Testis (tissue), 3 donors: ENCODE measurements around the gene VAV2. TPM values are rescaled to one million over a fixed set of nuclear protein-coding genes. Genes with fewer than 3 reads are reported as not detected.

Experiments
- DNase-seq: peaks from one replicate; pipeline ENCODE4 v3.0.0-alpha.2; 2019
- H3K27ac ChIP-seq, 2 donors: fragments of 200-600 bp; sonication (generic); one replicate each; pipeline ENCODE4 v1.5.1; 2019
- H3K27me3 ChIP-seq: fragments of 200-600 bp; sonication (generic); one replicate; pipeline ENCODE4 v1.5.1; 2019
- H3K36me3 ChIP-seq: fragments of 200-600 bp; sonication (generic); one replicate; pipeline ENCODE4 v1.5.1; 2017; ENCODE audit warnings: low read depth; ENCODE audit errors: missing control alignments
- H3K4me1 ChIP-seq: fragments of 200-600 bp; sonication (generic); one replicate; pipeline ENCODE4 v1.5.1; 2019
- H3K4me3 ChIP-seq, 2 donors: fragments of 200-600 bp; sonication (generic); one replicate each; pipeline ENCODE4 v1.5.1; 2017 to 2019
- H3K9me3 ChIP-seq: fragments of 200-600 bp; sonication (generic); one replicate; pipeline ENCODE4 v1.5.1; 2017
- CTCF ChIP-seq, 3 experiments: fragments of 450-650 bp in 2 of 3; fragments of 200-600 bp in 1 of 3; sonication (generic) in 1 of 3; IDR thresholded peaks; one replicate each; pipeline ENCODE4 v1.5.1; 2016 to 2019; ENCODE audit warnings: antibody characterized with exemption in 3 of 3, mild to moderate bottlenecking in 2 of 3, moderate library complexity in 1 of 3
- POLR2A ChIP-seq: fragments of 450-650 bp; IDR thresholded peaks from one replicate; pipeline ENCODE4 v1.6.1; 2017; ENCODE audit warnings: antibody characterized with exemption, mild to moderate bottlenecking, moderate library complexity
- WGBS, 2 donors: methylation state at CpG; one replicate each; pipeline ENCODE4 v1.1.5; 2018; 5-methylcytosine and 5-hydroxymethylcytosine counted together
- intact Hi-C: fragments of 100-400 bp; cut with DNase I; formaldehyde crosslinking; loops from one replicate; pipeline ENCODE4 v1.15.1; 2023; ENCODE audit warnings: low total_unique reads
- polyA plus RNA-seq: library from polyadenylated mRNA; stranded (reverse); fragments of 350-450 nt; fragmentation: Illumina TruSeq; extraction: RNeasy Lipid Tissue Mini Kit (QIAGEN cat#74804); gene quantifications from one replicate; pipeline ENCODE4 v1.2.3, GENCODE V29; 2014; ENCODE audit warnings: low read depth, low replicate concordance; ENCODE audit not compliant: insufficient read depth
- total RNA-seq, 2 donors: library from RNA; depleted of rRNA; stranded (reverse); fragments of >200 nt; gene quantifications; one replicate each; pipeline ENCODE4 v1.2.3, GENCODE V29; 2016

The VAV2 gene
- total and polyA plus RNA-seq, 3 donors from 2014 or later: 11.0 to 14.1 (median 12.2) TPM

- whole genome bisulfite sequencing, 2 donors: 82 to 94% methylated on average over 6 to 9 of the region's 9 CpGs
- TF ChIP-seq POLR2A (no peak), CTCF (IDR thresholded peaks at IDR 0.05) (no peak)
- no peaks in the 10 kb centered on the region for H3K9me3 ChIP-seq
- H3K27me3 ChIP-seq: no peaks in the 10 kb centered on the region
- intact Hi-C loops: no loop called here
- peaks cover 8% of the 10 kb centered on the region for H3K4me1 ChIP-seq
- H3K4me3 ChIP-seq: no peak overlapping the region
- H3K27ac ChIP-seq: no peak overlapping the region
- no peaks in the 10 kb centered on the region for H3K36me3 ChIP-seq
- DNase-seq: no peak
These were observed 119.1 kb downstream of the VAV2 start for GRCh38 chr9:133873009-133873408.

DNA sequence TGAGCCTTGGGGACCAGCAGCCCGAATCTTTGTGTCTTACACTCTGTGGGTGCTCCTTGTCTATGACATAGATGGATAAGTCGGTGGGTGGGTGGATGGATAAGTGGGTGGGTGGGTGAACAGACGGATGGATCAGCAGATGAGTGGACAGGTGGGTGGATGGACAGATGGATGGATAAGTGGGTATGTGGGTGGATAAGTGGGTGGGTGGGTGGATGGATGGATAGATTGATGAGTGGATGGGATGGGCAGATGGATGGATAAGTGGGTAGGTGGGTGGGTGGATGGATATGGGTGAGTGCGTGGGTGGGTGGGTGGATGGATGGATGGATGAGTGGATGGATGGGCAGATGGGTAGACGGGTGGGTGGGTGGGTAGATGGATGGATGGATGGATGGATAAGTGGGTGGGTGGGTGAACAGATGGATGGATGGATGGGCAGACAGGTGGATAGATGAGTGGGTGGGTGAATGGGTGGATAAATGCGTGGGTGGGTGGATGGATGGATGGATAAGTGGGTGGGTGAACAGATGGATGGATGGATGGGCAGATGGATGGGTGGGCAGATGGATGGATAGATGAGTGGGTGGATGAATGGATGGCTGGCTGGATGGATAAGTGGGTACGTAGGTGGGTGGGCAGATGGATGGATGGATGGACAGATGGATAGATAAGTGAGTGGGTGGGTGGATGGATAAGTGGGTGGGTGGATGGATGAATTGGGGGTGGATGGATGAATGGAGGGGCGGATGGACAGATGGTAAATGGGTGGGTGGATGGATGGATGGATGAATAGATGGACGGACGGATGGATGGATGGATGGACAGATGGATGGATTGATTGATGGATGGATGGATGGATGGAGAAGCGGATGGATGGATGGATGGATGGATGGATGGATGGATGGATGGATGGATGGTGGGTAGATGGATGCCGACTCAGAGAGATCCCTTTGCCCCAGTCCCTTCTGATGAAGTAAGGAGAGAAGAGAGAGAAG is 121.2 kb downstream of the VAV2 start:
- 89 to 92% methylated on average over 12 of the region's 12 CpGs for WGBS, 2 donors
- no peak for DNase-seq

GRCh38 chr9:133869674-133870405 is 122.3 kb downstream of the VAV2 start:
- Histone ChIP-seq H3K4me3 (no peak overlapping the region), H3K4me1 (peaks cover 8% of the 10 kb centered on the region), H3K27me3 (no peaks in the 10 kb centered on the region), H3K9me3 (no peaks in the 10 kb centered on the region), H3K36me3 (no peaks in the 10 kb centered on the region), H3K27ac (no peak overlapping the region)
- DNase-seq: no peak
- TF ChIP-seq POLR2A (no peak), CTCF (IDR thresholded peaks at IDR 0.05) (no peak)
- intact Hi-C loops: no loop called here
- 76 to 84% methylated on average over 19 of the region's 19 CpGs for WGBS, 2 donors

More for the DNA sequence above, 121.2 kb downstream of the VAV2 start:
- H3K36me3 ChIP-seq: no peaks in the 10 kb centered on the region
- H3K9me3 ChIP-seq: no peaks in the 10 kb centered on the region
- intact Hi-C loops: no loop called here
- H3K27ac ChIP-seq: no peak overlapping the region
- H3K27me3 ChIP-seq: no peaks in the 10 kb centered on the region
- TF ChIP-seq POLR2A (no peak), CTCF (IDR thresholded peaks at IDR 0.05) (no peak)
- H3K4me3 ChIP-seq: no peak overlapping the region
- H3K4me1 ChIP-seq: peaks cover 8% of the 10 kb centered on the region

DNA sequence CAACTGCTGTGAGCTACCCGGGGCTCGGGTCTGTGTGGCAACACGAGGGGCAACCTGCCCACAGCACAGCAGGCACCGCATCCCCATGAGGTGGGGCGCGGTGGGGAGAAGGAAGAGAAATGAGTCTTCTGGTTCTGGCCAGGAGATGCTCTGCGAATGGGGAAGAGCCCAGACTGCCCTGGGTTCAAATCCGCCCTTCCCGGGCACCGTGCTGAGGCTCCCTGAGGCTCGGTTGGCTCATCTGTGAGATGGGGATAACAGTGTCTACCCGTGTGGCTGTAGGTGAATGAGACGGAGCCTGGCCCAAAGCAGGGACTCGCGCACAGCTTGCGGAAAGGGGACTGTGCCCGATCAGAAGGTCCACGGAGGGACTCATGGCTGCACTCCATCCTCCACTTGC is 123.9 kb downstream of the VAV2 start:
- no peaks in the 10 kb centered on the region for H3K27me3 ChIP-seq
- intact Hi-C loops: no loop called here
- no peak for DNase-seq
- no peaks in the 10 kb centered on the region for H3K9me3 ChIP-seq
- H3K36me3 ChIP-seq: no peaks in the 10 kb centered on the region
- H3K27ac ChIP-seq: no peak overlapping the region
- H3K4me3 ChIP-seq: no peak overlapping the region
- WGBS, 2 donors: 86 to 95% methylated on average over 14 to 18 of the region's 18 CpGs
- TF ChIP-seq CTCF (IDR thresholded peaks at IDR 0.05) (no peak), POLR2A (no peak)
- peaks cover 3% of the 10 kb centered on the region for H3K4me1 ChIP-seq
